OCI-LY3 (cell line): ENCODE results near the gene NLRP11.

Experiments
- EZH2phosphoT487 ChIP-seq: fragments of 200-600 bp; shearing (Covaris generic); IDR thresholded peaks from 2 replicates; pipeline ENCODE4 v1.6.1; 2018; ENCODE audit warnings: antibody characterized with exemption, mixed run types, low read depth
- TF ChIP-seq, protein P1 (sequence below): fragments of 200-600, 300-600 bp; sonication (generic); IDR thresholded peaks from 2 replicates; pipeline ENCODE4 v1.5.1; 2014; ENCODE audit warnings: antibody characterized with exemption, low read length, low read depth

DNA sequence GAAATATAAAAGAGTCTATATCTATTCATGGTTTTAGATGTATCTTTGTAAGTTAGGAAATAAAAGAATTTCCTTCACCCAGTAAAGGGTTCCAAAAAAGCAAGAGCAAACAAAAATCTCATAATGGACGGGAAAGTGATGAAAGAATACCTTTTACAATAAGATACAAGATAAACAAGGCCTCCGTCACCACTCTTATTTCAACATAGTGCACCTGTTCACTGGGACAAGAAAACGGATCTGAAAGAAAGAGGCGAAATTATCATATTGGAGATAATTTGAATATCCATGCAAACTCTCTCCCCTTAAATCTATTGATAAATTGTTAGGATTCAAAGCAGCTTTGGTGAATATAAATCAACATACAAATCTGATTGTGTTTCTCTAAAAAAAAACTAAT lies 877 bp upstream of the NLRP11 start:
- TF ChIP-seq EZH2phosphoT487, result no peak
- TF ChIP-seq, protein P1, sequence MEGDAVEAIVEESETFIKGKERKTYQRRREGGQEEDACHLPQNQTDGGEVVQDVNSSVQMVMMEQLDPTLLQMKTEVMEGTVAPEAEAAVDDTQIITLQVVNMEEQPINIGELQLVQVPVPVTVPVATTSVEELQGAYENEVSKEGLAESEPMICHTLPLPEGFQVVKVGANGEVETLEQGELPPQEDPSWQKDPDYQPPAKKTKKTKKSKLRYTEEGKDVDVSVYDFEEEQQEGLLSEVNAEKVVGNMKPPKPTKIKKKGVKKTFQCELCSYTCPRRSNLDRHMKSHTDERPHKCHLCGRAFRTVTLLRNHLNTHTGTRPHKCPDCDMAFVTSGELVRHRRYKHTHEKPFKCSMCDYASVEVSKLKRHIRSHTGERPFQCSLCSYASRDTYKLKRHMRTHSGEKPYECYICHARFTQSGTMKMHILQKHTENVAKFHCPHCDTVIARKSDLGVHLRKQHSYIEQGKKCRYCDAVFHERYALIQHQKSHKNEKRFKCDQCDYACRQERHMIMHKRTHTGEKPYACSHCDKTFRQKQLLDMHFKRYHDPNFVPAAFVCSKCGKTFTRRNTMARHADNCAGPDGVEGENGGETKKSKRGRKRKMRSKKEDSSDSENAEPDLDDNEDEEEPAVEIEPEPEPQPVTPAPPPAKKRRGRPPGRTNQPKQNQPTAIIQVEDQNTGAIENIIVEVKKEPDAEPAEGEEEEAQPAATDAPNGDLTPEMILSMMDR, result no peak
